H1 (cell line): ENCODE measurements around the gene ZMIZ1.

Experiments used
- ASH2L ChIP-seq: fragments of 200-600, 300-600 bp; sonication (generic); IDR thresholded peaks from one replicate; pipeline ENCODE4 v1.7.1; 2017; ENCODE audit warnings: low read length
- CBX8 ChIP-seq: fragments of 300-800, 300-1000 bp; sonication (generic); IDR thresholded peaks from 2 replicates; pipeline ENCODE4 v1.7.1; 2016; ENCODE audit warnings: low read depth, low read length, borderline replicate concordance
- CTCF ChIP-seq, 3 experiments: IDR thresholded peaks; 1 replicate in 2 of 3; 2 replicates in 1 of 3; pipeline versions ENCODE4 v1.5.1 to v1.6.1; 2011; ENCODE audit warnings: low read length in 3 of 3, mild to moderate bottlenecking in 3 of 3, inconsistent platforms in 2 of 3, low read depth in 1 of 3, moderate library complexity in 1 of 3; ENCODE audit not compliant: insufficient read depth in 1 of 3; ENCODE audit errors: control extremely low read depth in 1 of 3
- EZH2 ChIP-seq: fragments of 200-600 bp; sonication (generic); IDR thresholded peaks from 2 replicates; pipeline ENCODE4 v1.7.1; 2012; ENCODE audit warnings: low read depth, mild to moderate bottlenecking, moderate library complexity, low read length, inconsistent platforms; ENCODE audit not compliant: severe bottlenecking
- POLR2A ChIP-seq, 2 experiments: IDR thresholded peaks; 1 replicate in 1 of 2; 2 replicates in 1 of 2; pipeline ENCODE4 v1.6.1; 2011; ENCODE audit warnings: low read depth in 2 of 2, low read length in 2 of 2, mild to moderate bottlenecking in 2 of 2; ENCODE audit errors: control extremely low read depth in 1 of 2
- POLR2AphosphoS5 ChIP-seq: IDR thresholded peaks from 2 replicates; pipeline ENCODE4 v1.6.1; 2011; ENCODE audit warnings: low read depth, low read length
- SAP30 ChIP-seq: fragments of 300-600 bp; sonication (generic); IDR thresholded peaks from 2 replicates; pipeline ENCODE4 v1.7.1; 2012; ENCODE audit warnings: low read length, moderate library complexity, mild to moderate bottlenecking, inconsistent platforms; ENCODE audit not compliant: insufficient read depth, insufficient replicate concordance
- TAF1 ChIP-seq: IDR thresholded peaks from 2 replicates; pipeline ENCODE4 v1.6.1; 2011; ENCODE audit warnings: mild to moderate bottlenecking, low read depth, low read length
- TAF7 ChIP-seq: optimal IDR thresholded peaks from 2 replicates; pipeline ENCODE3; 2011; ENCODE audit warnings: low read depth, mild to moderate bottlenecking, inconsistent platforms, low read length, moderate library complexity, borderline replicate concordance
- YY1 ChIP-seq: IDR thresholded peaks from 2 replicates; pipeline ENCODE4 v1.6.1; 2011; ENCODE audit warnings: low read depth, mild to moderate bottlenecking, low read length

GRCh38 chr10:79103129-79103528 is 34.4 kb downstream of the ZMIZ1 start:
- TF ChIP-seq POLR2AphosphoS5 (no peak), ASH2L (no peak), CBX8 (no peak), CTCF (IDR thresholded peaks at IDR 0.05; ENCODE audit: control extremely low read depth in 1 of 3, insufficient read depth in 1 of 3, low read depth in 1 of 3, low read length in 3 of 3) (no peak), POLR2A (IDR thresholded peaks at IDR 0.05; ENCODE audit: control extremely low read depth in 1 of 2, low read depth in 2 of 2, low read length in 2 of 2) (no peak), TAF1 (no peak), SAP30 (no peak), YY1 (no peak), TAF7 (no peak), EZH2 (no peak)
